ENCODE measurements around the gene CSNK1G1.
"Not testable (repeated sequence)": the region's sequence is repeated elsewhere in the genome, so short reads cannot be mapped to it uniquely, and the experiment has no call there.

- not testable (repeated sequence) for TF ChIP-seq CTCF, POLR2A, EP300, POLR2AphosphoS5 (IDR thresholded peaks at IDR 0.05)
Observed at GRCh38 chr15:64326458-64326857, 29.5 kb downstream of the CSNK1G1 start.
